ENCODE measurements around the gene PCGF1. TPM values are rescaled to one million over a fixed set of nuclear protein-coding genes. Genes with fewer than 3 reads are reported as not detected.

PCGF1 gene
- total and polyA plus RNA-seq, 2 of the 13 experiments (the other 11 are each of a cell fraction or from before 2014, with no cell fraction given): 20.4 to 22.6 TPM

- TF ChIP-seq ZHX2 (IDR thresholded peaks at IDR 0.05; ENCODE audit: low read depth) (peak; percentile 87), ZHX2 (CRISPR knock-in tag; IDR thresholded peaks at IDR 0.05; ENCODE audit: borderline replicate concordance) (no peak), ZNF274 (CRISPR knock-in tag; IDR thresholded peaks at IDR 0.05) (peak; percentile 83), HNF4A (CRISPR knock-in tag; IDR thresholded peaks at IDR 0.05) (peak; percentile 50), CCAR2 (optimal IDR thresholded peaks at IDR 0.05; ENCODE audit: low read depth, low read length) (no peak), ATRX (CRISPR knock-in tag; IDR thresholded peaks at IDR 0.05; ENCODE audit: borderline replicate concordance) (no peak), ZNF589 (CRISPR knock-in tag; conservative IDR thresholded peaks at IDR 0.05) (no peak)
- TF ChIP-seq, protein P1, sequence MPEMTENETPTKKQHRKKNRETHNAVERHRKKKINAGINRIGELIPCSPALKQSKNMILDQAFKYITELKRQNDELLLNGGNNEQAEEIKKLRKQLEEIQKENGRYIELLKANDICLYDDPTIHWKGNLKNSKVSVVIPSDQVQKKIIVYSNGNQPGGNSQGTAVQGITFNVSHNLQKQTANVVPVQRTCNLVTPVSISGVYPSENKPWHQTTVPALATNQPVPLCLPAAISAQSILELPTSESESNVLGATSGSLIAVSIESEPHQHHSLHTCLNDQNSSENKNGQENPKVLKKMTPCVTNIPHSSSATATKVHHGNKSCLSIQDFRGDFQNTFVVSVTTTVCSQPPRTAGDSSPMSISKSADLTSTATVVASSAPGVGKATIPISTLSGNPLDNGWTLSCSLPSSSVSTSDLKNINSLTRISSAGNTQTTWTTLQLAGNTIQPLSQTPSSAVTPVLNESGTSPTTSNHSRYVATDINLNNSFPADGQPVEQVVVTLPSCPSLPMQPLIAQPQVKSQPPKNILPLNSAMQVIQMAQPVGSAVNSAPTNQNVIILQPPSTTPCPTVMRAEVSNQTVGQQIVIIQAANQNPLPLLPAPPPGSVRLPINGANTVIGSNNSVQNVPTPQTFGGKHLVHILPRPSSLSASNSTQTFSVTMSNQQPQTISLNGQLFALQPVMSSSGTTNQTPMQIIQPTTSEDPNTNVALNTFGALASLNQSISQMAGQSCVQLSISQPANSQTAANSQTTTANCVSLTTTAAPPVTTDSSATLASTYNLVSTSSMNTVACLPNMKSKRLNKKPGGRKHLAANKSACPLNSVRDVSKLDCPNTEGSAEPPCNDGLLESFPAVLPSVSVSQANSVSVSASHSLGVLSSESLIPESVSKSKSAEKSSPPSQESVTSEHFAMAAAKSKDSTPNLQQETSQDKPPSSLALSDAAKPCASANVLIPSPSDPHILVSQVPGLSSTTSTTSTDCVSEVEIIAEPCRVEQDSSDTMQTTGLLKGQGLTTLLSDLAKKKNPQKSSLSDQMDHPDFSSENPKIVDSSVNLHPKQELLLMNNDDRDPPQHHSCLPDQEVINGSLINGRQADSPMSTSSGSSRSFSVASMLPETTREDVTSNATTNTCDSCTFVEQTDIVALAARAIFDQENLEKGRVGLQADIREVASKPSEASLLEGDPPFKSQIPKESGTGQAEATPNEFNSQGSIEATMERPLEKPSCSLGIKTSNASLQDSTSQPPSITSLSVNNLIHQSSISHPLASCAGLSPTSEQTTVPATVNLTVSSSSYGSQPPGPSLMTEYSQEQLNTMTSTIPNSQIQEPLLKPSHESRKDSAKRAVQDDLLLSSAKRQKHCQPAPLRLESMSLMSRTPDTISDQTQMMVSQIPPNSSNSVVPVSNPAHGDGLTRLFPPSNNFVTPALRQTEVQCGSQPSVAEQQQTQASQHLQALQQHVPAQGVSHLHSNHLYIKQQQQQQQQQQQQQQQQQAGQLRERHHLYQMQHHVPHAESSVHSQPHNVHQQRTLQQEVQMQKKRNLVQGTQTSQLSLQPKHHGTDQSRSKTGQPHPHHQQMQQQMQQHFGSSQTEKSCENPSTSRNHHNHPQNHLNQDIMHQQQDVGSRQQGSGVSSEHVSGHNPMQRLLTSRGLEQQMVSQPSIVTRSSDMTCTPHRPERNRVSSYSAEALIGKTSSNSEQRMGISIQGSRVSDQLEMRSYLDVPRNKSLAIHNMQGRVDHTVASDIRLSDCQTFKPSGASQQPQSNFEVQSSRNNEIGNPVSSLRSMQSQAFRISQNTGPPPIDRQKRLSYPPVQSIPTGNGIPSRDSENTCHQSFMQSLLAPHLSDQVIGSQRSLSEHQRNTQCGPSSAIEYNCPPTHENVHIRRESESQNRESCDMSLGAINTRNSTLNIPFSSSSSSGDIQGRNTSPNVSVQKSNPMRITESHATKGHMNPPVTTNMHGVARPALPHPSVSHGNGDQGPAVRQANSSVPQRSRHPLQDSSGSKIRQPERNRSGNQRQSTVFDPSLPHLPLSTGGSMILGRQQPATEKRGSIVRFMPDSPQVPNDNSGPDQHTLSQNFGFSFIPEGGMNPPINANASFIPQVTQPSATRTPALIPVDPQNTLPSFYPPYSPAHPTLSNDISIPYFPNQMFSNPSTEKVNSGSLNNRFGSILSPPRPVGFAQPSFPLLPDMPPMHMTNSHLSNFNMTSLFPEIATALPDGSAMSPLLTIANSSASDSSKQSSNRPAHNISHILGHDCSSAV (CRISPR knock-in tag; IDR thresholded peaks at IDR 0.05; ENCODE audit: borderline replicate concordance): peak; percentile 98
These were observed at the start of gene PCGF1 (continued) for GRCh38 chr2:74507145-74507925.
